A673 (cell line): ENCODE data around the gene ALDH7A1. TPM values are rescaled to one million over a fixed set of nuclear protein-coding genes. Genes with fewer than 3 reads are reported as not detected.

Source experiments
- BruUV-seq: library from RNA; stranded (reverse); fragments of 400-500 nt; replicated peaks from 2 replicates; lab custom pipeline; 2021; lab: Mats Ljungman, UMichigan
- CTCF ChIA-PET: fragments of 300-600 bp; sonication (Branson Sonifier 250); formaldehyde crosslinking; loops from one replicate; lab custom pipeline; 2022; ENCODE audit warnings: antibody characterized with exemption; lab: Charles Lee
- POLR2A ChIA-PET: fragments of 300-600 bp; sonication (Branson Sonifier 250); formaldehyde crosslinking; loops from one replicate; lab custom pipeline; 2022; ENCODE audit warnings: antibody characterized with exemption; ENCODE audit not compliant: low non-redundant PET; lab: Charles Lee
- DNase-seq: peaks from one replicate; pipeline ENCODE4 v3.0.0-alpha.2; 2015; ENCODE audit warnings: low spot score
- H3K27ac ChIP-seq: fragments of 200-600 bp; sonication (generic); 2 replicates; pipeline ENCODE4 v1.5.1; 2016; ENCODE audit warnings: mixed run types, low read depth, mild to moderate bottlenecking, mixed read lengths, antibody characterized with exemption, low read length; ENCODE audit not compliant: poor library complexity, severe bottlenecking
- H3K27me3 ChIP-seq: fragments of 200-600 bp; sonication (generic); replicated peaks from 2 replicates; pipeline ENCODE4 v1.6.1; 2017; ENCODE audit warnings: mixed run types, low read depth, mild to moderate bottlenecking, mixed read lengths, antibody characterized with exemption, low read length; ENCODE audit not compliant: insufficient read depth, poor library complexity
- H3K36me3 ChIP-seq: fragments of 200-600 bp; sonication (generic); 2 replicates; pipeline ENCODE4 v1.6.1; 2016; ENCODE audit warnings: mixed run types, mild to moderate bottlenecking, mixed read lengths, antibody characterized with exemption, low read length; ENCODE audit not compliant: insufficient read depth, poor library complexity, severe bottlenecking
- H3K4me1 ChIP-seq: fragments of 200-600 bp; sonication (generic); 2 replicates; pipeline ENCODE4 v1.6.1; 2017; ENCODE audit warnings: mixed run types, mild to moderate bottlenecking, mixed read lengths, antibody characterized with exemption, low read length; ENCODE audit not compliant: insufficient read depth, poor library complexity, severe bottlenecking
- H3K4me3 ChIP-seq: fragments of 200-600 bp; sonication (generic); 2 replicates; pipeline ENCODE4 v1.5.1; 2016; ENCODE audit warnings: low read depth, mixed run types, mild to moderate bottlenecking, mixed read lengths, low read length; ENCODE audit not compliant: poor library complexity, severe bottlenecking
- H3K9me3 ChIP-seq: fragments of 200-600 bp; sonication (generic); 2 replicates; pipeline ENCODE4 v1.6.1; 2016; ENCODE audit warnings: mixed run types, low read depth, mild to moderate bottlenecking, mixed read lengths, antibody characterized with exemption, low read length; ENCODE audit not compliant: poor library complexity, severe bottlenecking
- EZH2 ChIP-seq: fragments of 200-600 bp; sonication (generic); IDR thresholded peaks from 2 replicates; pipeline ENCODE4 v1.6.1; 2017; ENCODE audit warnings: borderline replicate concordance, low read depth, mild to moderate bottlenecking, mixed read lengths, antibody characterized with exemption, low read length; ENCODE audit not compliant: poor library complexity, severe bottlenecking
- intact Hi-C: fragments of 100-400 bp; cut with micrococcal nuclease; formaldehyde crosslinking; loops from one replicate; pipeline ENCODE4 v1.10.0; 2022; ENCODE audit not compliant: unreplicated experiment
- total RNA-seq: library from RNA; stranded (reverse); gene quantifications from 2 replicates; pipeline ENCODE4 v1.2.3, GENCODE V29; 2021
- TF ChIP-seq, protein P1 (sequence below): fragments of 300-800, 200-600 bp; sonication (generic); conservative IDR thresholded peaks from 2 replicates; pipeline ENCODE4 v1.5.1; 2017; ENCODE audit warnings: low read depth, mild to moderate bottlenecking, antibody characterized with exemption, low read length, moderate library complexity, mixed read lengths

Gene ALDH7A1
- total RNA-seq, 1 experiment from 2014 or later: 95.2 TPM

DNA sequence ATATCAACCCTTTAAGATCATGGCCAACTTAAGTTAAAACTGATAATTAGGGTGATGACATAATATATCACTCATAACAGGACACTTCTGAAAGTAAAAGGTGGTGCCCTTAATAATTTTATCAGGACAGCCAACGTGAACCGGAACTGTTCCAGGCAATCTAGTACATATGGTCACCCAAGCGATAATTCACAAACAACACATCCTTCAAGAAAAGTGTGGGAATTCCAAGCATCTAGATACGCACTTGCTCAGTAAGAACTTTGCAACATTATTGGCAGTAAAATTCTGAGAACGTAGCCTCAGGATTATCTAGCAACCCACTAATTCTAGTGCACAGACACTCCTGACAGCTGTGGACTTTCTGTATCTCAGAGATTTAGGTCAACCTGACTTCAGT, 85.7 kb downstream of the ALDH7A1 start:
- BruUV-seq: no TSS peak
- Histone ChIP-seq H3K9me3 (no peaks in the 10 kb centered on the region), H3K36me3 (no peaks in the 10 kb centered on the region), H3K27ac (no peak overlapping the region), H3K27me3 (no peaks in the 10 kb centered on the region), H3K4me1 (no peaks in the 10 kb centered on the region), H3K4me3 (no peak overlapping the region)
- intact Hi-C loops: no loop called here
- ChIA-PET POLR2A (interaction anchor here (0.6 kb wide), 1 partner anchor 269 kb away, joined by 3 read pairs; no protein-coding TSS in a partner anchor), CTCF (no interaction called here)
- no peak for DNase-seq
- TF ChIP-seq, protein P1, sequence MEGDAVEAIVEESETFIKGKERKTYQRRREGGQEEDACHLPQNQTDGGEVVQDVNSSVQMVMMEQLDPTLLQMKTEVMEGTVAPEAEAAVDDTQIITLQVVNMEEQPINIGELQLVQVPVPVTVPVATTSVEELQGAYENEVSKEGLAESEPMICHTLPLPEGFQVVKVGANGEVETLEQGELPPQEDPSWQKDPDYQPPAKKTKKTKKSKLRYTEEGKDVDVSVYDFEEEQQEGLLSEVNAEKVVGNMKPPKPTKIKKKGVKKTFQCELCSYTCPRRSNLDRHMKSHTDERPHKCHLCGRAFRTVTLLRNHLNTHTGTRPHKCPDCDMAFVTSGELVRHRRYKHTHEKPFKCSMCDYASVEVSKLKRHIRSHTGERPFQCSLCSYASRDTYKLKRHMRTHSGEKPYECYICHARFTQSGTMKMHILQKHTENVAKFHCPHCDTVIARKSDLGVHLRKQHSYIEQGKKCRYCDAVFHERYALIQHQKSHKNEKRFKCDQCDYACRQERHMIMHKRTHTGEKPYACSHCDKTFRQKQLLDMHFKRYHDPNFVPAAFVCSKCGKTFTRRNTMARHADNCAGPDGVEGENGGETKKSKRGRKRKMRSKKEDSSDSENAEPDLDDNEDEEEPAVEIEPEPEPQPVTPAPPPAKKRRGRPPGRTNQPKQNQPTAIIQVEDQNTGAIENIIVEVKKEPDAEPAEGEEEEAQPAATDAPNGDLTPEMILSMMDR: no peak
- TF ChIP-seq EZH2: no peak

DNA sequence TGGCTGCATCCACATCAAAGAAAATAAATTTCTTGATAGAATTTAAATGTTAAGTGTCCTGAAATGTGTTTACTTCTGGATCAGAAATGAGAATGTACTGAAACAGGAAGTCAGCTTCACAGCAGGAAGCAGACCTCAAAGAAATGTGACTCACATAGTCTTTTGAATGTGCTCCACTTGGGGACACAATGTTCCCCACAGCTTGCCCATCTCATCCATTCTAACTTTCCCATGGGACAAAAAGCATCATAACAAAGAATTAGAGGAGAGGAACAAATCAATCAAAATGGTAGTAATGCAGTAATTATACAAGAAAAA, 86.1 kb downstream of the ALDH7A1 start:
- H3K27me3 ChIP-seq: no peaks in the 10 kb centered on the region
- no TSS peak for BruUV-seq
- H3K36me3 ChIP-seq: no peaks in the 10 kb centered on the region
- no peak overlapping the region for H3K4me3 ChIP-seq
- no peak overlapping the region for H3K27ac ChIP-seq
- no peaks in the 10 kb centered on the region for H3K9me3 ChIP-seq
- CTCF ChIA-PET: no interaction called here
- POLR2A ChIA-PET: no interaction called here
- no peak for TF ChIP-seq EZH2
- TF ChIP-seq, protein P1: no peak
- peak; percentile 67 for DNase-seq
- intact Hi-C loops: no loop called here
- no peaks in the 10 kb centered on the region for H3K4me1 ChIP-seq

DNA sequence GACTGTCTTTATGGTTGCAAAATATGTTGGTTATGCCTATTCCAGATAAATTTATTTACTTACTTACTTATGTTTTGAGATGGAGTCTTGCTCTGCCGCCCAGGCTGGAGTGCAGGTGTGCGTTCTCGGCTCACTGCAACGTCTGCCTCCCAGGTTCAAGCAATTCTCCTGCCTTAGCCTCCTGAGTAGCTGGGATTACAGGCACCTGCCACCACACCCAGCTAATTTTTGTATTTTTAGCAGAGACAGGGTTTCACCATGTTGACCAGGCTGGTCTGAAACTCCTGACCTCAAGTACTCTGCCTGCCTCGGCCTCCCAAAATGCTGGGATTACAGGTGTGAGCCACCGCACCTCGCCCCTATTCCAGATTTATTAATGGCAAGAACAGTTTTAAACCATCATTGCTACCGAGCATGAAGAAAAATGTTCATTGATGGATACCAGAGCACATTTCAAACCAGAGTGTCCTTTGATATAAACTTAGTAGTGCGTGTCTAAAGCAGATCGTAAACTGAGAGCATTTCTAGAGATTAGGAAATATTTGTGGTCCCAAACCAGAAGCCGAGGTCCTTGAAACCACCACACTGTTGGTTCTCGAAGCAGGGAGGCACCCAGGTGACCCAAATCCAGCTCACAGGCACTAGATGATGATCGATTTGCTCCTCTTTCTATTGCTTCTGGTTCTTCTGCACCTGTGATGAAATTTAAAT, 86.6 kb downstream of the ALDH7A1 start:
- no peak for TF ChIP-seq EZH2
- TF ChIP-seq, protein P1: no peak
- intact Hi-C loops: no loop called here
- Histone ChIP-seq H3K4me1 (no peaks in the 10 kb centered on the region), H3K27me3 (no peaks in the 10 kb centered on the region), H3K4me3 (no peak overlapping the region), H3K27ac (no peak overlapping the region), H3K36me3 (no peaks in the 10 kb centered on the region), H3K9me3 (no peaks in the 10 kb centered on the region)
- POLR2A ChIA-PET: no interaction called here
- BruUV-seq: no TSS peak
- peak; percentile 11 for DNase-seq
- CTCF ChIA-PET: no interaction called here
